ENCODE measurements around the gene TNFRSF8.

DNA sequence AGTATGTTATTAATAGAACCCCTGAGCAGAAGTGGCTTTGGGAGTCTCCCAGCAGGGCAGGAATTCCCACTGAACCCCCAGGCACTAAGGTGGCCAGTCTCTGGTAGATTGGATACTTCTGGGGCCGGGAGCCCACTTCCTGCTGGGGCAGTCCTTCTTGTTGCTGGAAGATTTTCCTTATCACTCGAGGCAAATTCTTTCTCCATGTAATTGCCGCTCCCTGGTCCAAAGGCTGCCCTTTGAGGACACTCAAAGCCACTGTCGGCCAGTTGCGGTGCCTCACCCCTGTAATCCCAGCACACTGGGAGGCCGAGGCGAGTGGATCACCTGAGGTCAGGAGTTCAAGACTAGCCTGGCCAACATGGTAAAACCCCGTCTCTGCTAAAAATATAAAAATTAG is 81.1 kb downstream of the TNFRSF8 start:
- no peak for TF ChIP-seq CTCF (IDR thresholded peaks at IDR 0.05)
- no peak for TF ChIP-seq EZH2 (IDR thresholded peaks at IDR 0.05; ENCODE audit: borderline replicate concordance, insufficient read depth, low read depth, low read length, poor library complexity, severe bottlenecking)
